ENCODE data around the gene ATP12A. TPM values are rescaled to one million over a fixed set of nuclear protein-coding genes. Genes with fewer than 3 reads are reported as not detected.

The ATP12A gene
- total RNA-seq, 1 experiment from 2014 or later: not detected

DNA sequence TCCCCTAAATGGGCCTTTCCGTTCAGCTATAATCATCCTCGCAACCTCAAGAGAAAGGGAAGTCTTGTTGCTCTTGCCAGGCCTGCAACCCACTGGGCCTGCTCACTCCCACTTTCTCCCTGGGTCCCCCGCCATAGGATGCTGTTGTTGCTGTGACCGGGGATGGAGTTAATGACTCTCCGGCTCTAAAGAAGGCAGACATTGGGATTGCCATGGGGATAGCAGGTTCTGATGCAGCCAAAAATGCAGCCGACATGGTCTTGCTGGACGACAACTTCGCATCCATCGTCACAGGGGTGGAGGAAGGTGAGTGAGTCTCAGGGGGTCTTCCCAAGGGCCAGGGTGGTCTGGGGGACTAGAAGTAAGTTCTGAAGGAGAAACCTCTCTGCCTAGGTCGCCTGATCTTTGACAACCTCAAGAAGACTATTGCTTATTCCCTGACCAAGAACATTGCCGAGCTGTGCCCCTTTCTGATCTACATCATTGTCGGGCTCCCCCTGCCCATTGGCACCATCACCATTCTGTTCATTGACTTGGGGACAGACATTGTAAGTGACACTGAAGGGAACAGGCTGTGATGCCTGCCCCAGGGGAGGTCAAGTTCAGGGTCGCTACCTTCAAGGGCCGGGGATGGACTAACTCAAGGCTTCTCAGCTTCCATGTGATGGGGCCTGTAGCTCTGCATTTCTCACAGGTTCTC is 26.8 kb downstream of the ATP12A start:
- BruUV-seq (replicated peaks): no TSS peak
- no peaks in the 10 kb centered on the region for H3K27me3 ChIP-seq (ENCODE audit: control insufficient read depth, insufficient read depth, low read length)
- CTCF ChIA-PET: no interaction called here
- H3K4me3 ChIP-seq (ENCODE audit: low read depth in 2 of 2, low read length in 2 of 2): no peak overlapping the region
- POLR2A ChIA-PET: interaction anchor here (0.6 kb wide), 1 partner anchor 1365 kb away, joined by 15 read pairs; no protein-coding TSS in a partner anchor
- no peaks in the 10 kb centered on the region for H3K4me1 ChIP-seq (ENCODE audit: control insufficient read depth, insufficient read depth, low read length)
- in situ Hi-C loops (cut with HindIII; ENCODE audit: low pct_unique_long_range_greater_than_20kb, low sequenced_read_pairs) (no loop called here), intact Hi-C loops (cut with micrococcal nuclease; ENCODE audit: unreplicated experiment) (no loop called here)
- no peaks in the 10 kb centered on the region for H3K9me3 ChIP-seq (ENCODE audit: control insufficient read depth, insufficient read depth, low read depth, low read length)
- no peak overlapping the region for H3K27ac ChIP-seq (ENCODE audit: low read length)
- H3K36me3 ChIP-seq (ENCODE audit: control insufficient read depth, insufficient read depth, low read length): no peaks in the 10 kb centered on the region
- ATAC-seq (no peak), DNase-seq (ENCODE audit: low read depth, low spot score) (no peak)
- TF ChIP-seq POLR2AphosphoS5 (IDR thresholded peaks at IDR 0.05; ENCODE audit: low read depth, low read length) (no peak), SIN3A (IDR thresholded peaks at IDR 0.05; ENCODE audit: borderline replicate concordance, insufficient read depth, low read depth, low read length) (no peak), TCF7L2 (IDR thresholded peaks at IDR 0.05; ENCODE audit: low read depth, low read length) (no peak)
- TF ChIP-seq, protein P1, sequence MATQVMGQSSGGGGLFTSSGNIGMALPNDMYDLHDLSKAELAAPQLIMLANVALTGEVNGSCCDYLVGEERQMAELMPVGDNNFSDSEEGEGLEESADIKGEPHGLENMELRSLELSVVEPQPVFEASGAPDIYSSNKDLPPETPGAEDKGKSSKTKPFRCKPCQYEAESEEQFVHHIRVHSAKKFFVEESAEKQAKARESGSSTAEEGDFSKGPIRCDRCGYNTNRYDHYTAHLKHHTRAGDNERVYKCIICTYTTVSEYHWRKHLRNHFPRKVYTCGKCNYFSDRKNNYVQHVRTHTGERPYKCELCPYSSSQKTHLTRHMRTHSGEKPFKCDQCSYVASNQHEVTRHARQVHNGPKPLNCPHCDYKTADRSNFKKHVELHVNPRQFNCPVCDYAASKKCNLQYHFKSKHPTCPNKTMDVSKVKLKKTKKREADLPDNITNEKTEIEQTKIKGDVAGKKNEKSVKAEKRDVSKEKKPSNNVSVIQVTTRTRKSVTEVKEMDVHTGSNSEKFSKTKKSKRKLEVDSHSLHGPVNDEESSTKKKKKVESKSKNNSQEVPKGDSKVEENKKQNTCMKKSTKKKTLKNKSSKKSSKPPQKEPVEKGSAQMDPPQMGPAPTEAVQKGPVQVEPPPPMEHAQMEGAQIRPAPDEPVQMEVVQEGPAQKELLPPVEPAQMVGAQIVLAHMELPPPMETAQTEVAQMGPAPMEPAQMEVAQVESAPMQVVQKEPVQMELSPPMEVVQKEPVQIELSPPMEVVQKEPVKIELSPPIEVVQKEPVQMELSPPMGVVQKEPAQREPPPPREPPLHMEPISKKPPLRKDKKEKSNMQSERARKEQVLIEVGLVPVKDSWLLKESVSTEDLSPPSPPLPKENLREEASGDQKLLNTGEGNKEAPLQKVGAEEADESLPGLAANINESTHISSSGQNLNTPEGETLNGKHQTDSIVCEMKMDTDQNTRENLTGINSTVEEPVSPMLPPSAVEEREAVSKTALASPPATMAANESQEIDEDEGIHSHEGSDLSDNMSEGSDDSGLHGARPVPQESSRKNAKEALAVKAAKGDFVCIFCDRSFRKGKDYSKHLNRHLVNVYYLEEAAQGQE (IDR thresholded peaks at IDR 0.05; ENCODE audit: insufficient read depth in 1 of 2, low read depth in 2 of 2, low read length in 1 of 2): no peak
- TF ChIP-seq, protein P2, sequence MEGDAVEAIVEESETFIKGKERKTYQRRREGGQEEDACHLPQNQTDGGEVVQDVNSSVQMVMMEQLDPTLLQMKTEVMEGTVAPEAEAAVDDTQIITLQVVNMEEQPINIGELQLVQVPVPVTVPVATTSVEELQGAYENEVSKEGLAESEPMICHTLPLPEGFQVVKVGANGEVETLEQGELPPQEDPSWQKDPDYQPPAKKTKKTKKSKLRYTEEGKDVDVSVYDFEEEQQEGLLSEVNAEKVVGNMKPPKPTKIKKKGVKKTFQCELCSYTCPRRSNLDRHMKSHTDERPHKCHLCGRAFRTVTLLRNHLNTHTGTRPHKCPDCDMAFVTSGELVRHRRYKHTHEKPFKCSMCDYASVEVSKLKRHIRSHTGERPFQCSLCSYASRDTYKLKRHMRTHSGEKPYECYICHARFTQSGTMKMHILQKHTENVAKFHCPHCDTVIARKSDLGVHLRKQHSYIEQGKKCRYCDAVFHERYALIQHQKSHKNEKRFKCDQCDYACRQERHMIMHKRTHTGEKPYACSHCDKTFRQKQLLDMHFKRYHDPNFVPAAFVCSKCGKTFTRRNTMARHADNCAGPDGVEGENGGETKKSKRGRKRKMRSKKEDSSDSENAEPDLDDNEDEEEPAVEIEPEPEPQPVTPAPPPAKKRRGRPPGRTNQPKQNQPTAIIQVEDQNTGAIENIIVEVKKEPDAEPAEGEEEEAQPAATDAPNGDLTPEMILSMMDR (IDR thresholded peaks at IDR 0.05): no peak

DNA sequence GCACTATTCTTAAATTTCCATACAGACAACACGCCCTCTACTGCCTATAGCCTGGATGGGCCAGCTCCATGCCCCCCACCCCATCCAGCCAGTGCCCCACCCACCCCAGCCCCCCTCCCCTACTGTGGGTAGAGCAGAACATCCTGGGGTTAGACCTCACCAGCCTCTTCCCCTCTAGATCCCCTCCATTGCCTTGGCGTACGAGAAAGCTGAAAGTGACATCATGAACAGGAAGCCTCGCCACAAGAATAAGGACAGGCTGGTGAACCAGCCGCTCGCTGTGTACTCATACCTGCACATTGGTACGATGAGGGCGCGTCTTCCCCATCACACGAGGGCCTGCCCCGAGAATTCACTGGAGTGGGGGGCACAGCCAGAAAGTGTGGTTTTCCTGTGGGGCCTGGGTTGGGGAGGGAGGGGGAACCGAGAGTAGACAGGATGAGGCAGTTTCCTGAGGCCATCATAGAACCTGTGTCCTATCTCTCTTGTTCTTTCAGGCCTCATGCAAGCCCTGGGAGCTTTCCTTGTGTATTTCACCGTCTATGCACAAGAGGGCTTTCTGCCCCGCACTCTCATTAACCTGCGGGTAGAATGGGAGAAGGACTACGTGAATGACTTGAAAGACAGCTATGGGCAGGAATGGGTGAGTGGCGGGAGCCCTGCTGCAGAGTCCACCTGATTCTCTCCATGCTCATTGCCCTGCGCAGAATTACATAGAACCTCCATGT is 29.1 kb downstream of the ATP12A start:
- DNase-seq (ENCODE audit: low read depth, low spot score) (no peak), ATAC-seq (no peak)
- H3K4me1 ChIP-seq (ENCODE audit: control insufficient read depth, insufficient read depth, low read length): no peaks in the 10 kb centered on the region
- no peak overlapping the region for H3K27ac ChIP-seq (ENCODE audit: low read length)
- no peaks in the 10 kb centered on the region for H3K36me3 ChIP-seq (ENCODE audit: control insufficient read depth, insufficient read depth, low read length)
- TF ChIP-seq POLR2AphosphoS5 (IDR thresholded peaks at IDR 0.05; ENCODE audit: low read depth, low read length): no peak
- TF ChIP-seq SIN3A (IDR thresholded peaks at IDR 0.05; ENCODE audit: borderline replicate concordance, insufficient read depth, low read depth, low read length): no peak
- TF ChIP-seq, protein P1 (IDR thresholded peaks at IDR 0.05; ENCODE audit: insufficient read depth in 1 of 2, low read depth in 2 of 2, low read length in 1 of 2): no peak
- TF ChIP-seq TCF7L2 (IDR thresholded peaks at IDR 0.05; ENCODE audit: low read depth, low read length): no peak
- CTCF ChIA-PET: no interaction called here
- no peak overlapping the region for H3K4me3 ChIP-seq (ENCODE audit: low read depth in 2 of 2, low read length in 2 of 2)
- no peaks in the 10 kb centered on the region for H3K27me3 ChIP-seq (ENCODE audit: control insufficient read depth, insufficient read depth, low read length)
- intact Hi-C loops (cut with micrococcal nuclease; ENCODE audit: unreplicated experiment): no loop called here
- no peaks in the 10 kb centered on the region for H3K9me3 ChIP-seq (ENCODE audit: control insufficient read depth, insufficient read depth, low read depth, low read length)
- in situ Hi-C loops (cut with HindIII; ENCODE audit: low pct_unique_long_range_greater_than_20kb, low sequenced_read_pairs): no loop called here
- POLR2A ChIA-PET: no interaction called here
- BruUV-seq (replicated peaks): no TSS peak
